CD14-positive monocyte (primary cell): Measurements from ENCODE around the gene MPL. TPM values are rescaled to one million over a fixed set of nuclear protein-coding genes. Genes with fewer than 3 reads are reported as not detected.

Source experiments
- DNase-seq, 3 donors: peaks; one replicate each; pipeline ENCODE4 v3.0.0-alpha.2; 2011 to 2022
- H2AFZ ChIP-seq: 2 replicates; pipeline ENCODE4 v1.6.0; 2012; ENCODE audit warnings: mild to moderate bottlenecking, low read depth, low read length, inconsistent platforms; ENCODE audit not compliant: insufficient read depth, poor library complexity, severe bottlenecking
- H3K27ac ChIP-seq, 2 donors: 1 replicate in 1 of 2; 2 replicates in 1 of 2; pipeline ENCODE4 v1.5.1; 2012 to 2013; ENCODE audit warnings: low read length in 2 of 2, control low read depth in 1 of 2, inconsistent platforms in 1 of 2, low read depth in 1 of 2, mild to moderate bottlenecking in 1 of 2
- H3K27me3 ChIP-seq, 2 donors: one replicate each; pipeline versions ENCODE4 v1.6.0 to v1.6.1; 2011 to 2013; ENCODE audit warnings: low read length in 2 of 2; ENCODE audit not compliant: control insufficient read depth in 2 of 2, insufficient read depth in 2 of 2
- H3K36me3 ChIP-seq, 2 donors: replicated peaks in 1 of 2; 1 replicate in 1 of 2; 2 replicates in 1 of 2; pipeline versions ENCODE4 v1.5.1 to v1.6.1; 2012 to 2013; ENCODE audit warnings: low read length in 2 of 2, control low read depth in 1 of 2, inconsistent platforms in 1 of 2, mild to moderate bottlenecking in 1 of 2; ENCODE audit not compliant: insufficient read depth in 2 of 2, control insufficient read depth in 1 of 2
- H3K4me1 ChIP-seq, 2 donors: 1 replicate in 1 of 2; 2 replicates in 1 of 2; pipeline versions ENCODE4 v1.5.1 to v1.6.1; 2012 to 2013; ENCODE audit warnings: low read length in 2 of 2, control low read depth in 1 of 2, inconsistent platforms in 1 of 2, mild to moderate bottlenecking in 1 of 2, moderate library complexity in 1 of 2; ENCODE audit not compliant: insufficient read depth in 2 of 2, control insufficient read depth in 1 of 2
- H3K4me2 ChIP-seq: replicated peaks from 2 replicates; pipeline ENCODE3; 2012; ENCODE audit warnings: low read length, moderate library complexity, mild to moderate bottlenecking; ENCODE audit not compliant: poor library complexity, severe bottlenecking; ENCODE audit errors: extremely low read depth
- H3K4me3 ChIP-seq, 3 experiments: fragments of 200-600 bp in 1 of 3; sonication (generic) in 1 of 3; replicated peaks in 1 of 3; 1 replicate in 2 of 3; 2 replicates in 1 of 3; pipeline ENCODE4 v1.5.1; 2011 to 2013; ENCODE audit warnings: low read length in 3 of 3, mild to moderate bottlenecking in 3 of 3, control low read depth in 2 of 3, low read depth in 2 of 3, inconsistent platforms in 1 of 3, moderate library complexity in 1 of 3
- H3K79me2 ChIP-seq: 2 replicates; pipeline ENCODE4 v1.6.0; 2012; ENCODE audit warnings: mild to moderate bottlenecking, control low read depth, inconsistent platforms, low read length, moderate library complexity; ENCODE audit not compliant: insufficient read depth
- H3K9ac ChIP-seq: 2 replicates; pipeline ENCODE4 v1.6.0; 2017; ENCODE audit warnings: low read length, mild to moderate bottlenecking; ENCODE audit not compliant: insufficient read depth, poor library complexity, severe bottlenecking
- H3K9me3 ChIP-seq, 2 donors: replicated peaks in 1 of 2; 1 replicate in 1 of 2; 2 replicates in 1 of 2; pipeline versions ENCODE4 v1.5.1 to v1.6.1; 2012 to 2013; ENCODE audit warnings: low read length in 2 of 2, control low read depth in 1 of 2; ENCODE audit not compliant: control insufficient read depth in 1 of 2, insufficient read depth in 1 of 2
- H4K20me1 ChIP-seq: 2 replicates; pipeline ENCODE4 v1.6.0; 2012; ENCODE audit warnings: mild to moderate bottlenecking, low read length, control low read depth, moderate library complexity; ENCODE audit not compliant: insufficient read depth
- H3K27ac Mint-ChIP-seq, 7 donors: one replicate each; pipeline ENCODE4 v1.8.0; 2020; ENCODE audit warnings: mild to moderate bottlenecking in 7 of 7, mixed read lengths in 7 of 7, moderate library complexity in 6 of 7, inconsistent platforms in 2 of 7
- H3K27me3 Mint-ChIP-seq, 3 donors: one replicate each; pipeline ENCODE4 v1.8.0; 2021 to 2022; ENCODE audit warnings: low read depth in 3 of 3, mild to moderate bottlenecking in 3 of 3, mixed read lengths in 3 of 3, moderate library complexity in 3 of 3, inconsistent platforms in 1 of 3
- H3K36me3 Mint-ChIP-seq, 2 donors: one replicate each; pipeline ENCODE4 v1.8.0; 2020; ENCODE audit warnings: mixed read lengths in 2 of 2, inconsistent platforms in 1 of 2, mild to moderate bottlenecking in 1 of 2
- H3K4me1 Mint-ChIP-seq: one replicate; pipeline ENCODE4 v1.8.0; 2020; ENCODE audit warnings: mild to moderate bottlenecking, mixed read lengths
- H3K4me3 Mint-ChIP-seq, 2 donors: one replicate each; pipeline ENCODE4 v1.8.0; 2020; ENCODE audit warnings: mild to moderate bottlenecking in 2 of 2, mixed read lengths in 2 of 2, moderate library complexity in 1 of 2
- H3K9me3 Mint-ChIP-seq, 7 donors: one replicate each; pipeline ENCODE4 v1.8.0; 2020 to 2022; ENCODE audit warnings: mixed read lengths in 7 of 7, mild to moderate bottlenecking in 6 of 7, moderate library complexity in 6 of 7, inconsistent platforms in 2 of 7
- CTCF ChIP-seq: fragments of 200-600 bp; IDR thresholded peaks from one replicate; pipeline ENCODE4 v1.8.0; 2022; ENCODE audit warnings: antibody characterized with exemption, mild to moderate bottlenecking
- WGBS: methylation state at CpG from one replicate; pipeline ENCODE4 v1.1.5; 2013; ENCODE audit warnings: missing lambda C conversion rate; ENCODE audit not compliant: insufficient coverage; 5-methylcytosine and 5-hydroxymethylcytosine counted together
- intact Hi-C, 2 donors: fragments of 100-400 bp; cut with micrococcal nuclease; formaldehyde crosslinking; loops; one replicate each; pipeline versions ENCODE4 v1.15.0 to v1.15.1; 2023
- polyA plus RNA-seq, 3 donors: library from polyadenylated mRNA; depleted of rRNA in 1 of 3; unstranded in 2 of 3; stranded (reverse) in 1 of 3; fragments of 300-500 nt in 2 of 3; fragments of >200 nt in 1 of 3; fragmentation: Illumina TruSeq in 2 of 3; gene quantifications; 1 replicate in 2 of 3; 2 replicates in 1 of 3; pipeline ENCODE4 v1.2.3, GENCODE V29; 2012 to 2021

MPL gene
- polyA plus RNA-seq, 3 donors = not detected

DNA sequence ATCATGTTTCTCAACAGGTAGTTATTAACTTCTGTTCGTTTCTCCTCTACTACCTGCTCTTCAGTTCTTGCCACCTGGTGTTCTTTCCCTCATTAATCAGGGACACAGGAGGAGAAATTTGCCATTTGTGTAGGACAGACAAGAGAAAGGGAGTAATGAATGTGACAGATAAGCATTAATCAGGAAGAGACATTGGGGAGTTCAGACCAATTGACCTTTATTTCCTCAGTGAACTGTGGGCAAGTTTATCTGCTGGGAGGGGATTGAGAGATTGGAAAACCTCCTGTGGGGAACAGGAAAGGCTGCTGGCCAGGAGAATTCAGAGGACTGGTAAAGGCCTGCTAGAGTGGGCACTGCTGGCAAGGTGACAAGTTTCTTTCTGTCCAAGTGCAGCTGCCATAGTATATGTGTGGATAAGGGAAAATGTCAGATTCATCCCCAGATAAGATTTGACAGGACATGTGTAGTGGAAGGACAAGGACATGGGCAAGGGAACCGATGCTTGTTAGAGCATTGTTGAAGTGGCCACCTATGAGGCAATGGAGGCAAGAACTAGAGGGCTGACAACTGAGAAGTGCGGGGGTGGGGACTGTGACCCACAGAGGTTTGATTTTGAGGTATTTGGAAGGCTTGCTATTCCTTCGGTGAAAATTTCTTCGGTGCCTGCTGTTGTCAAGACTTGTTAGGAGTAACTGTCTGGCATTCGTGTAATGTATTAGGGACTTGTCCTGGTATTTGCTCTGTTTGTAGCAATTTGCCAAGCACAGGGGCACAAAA is 64.7 kb downstream of the MPL start:
- H2AFZ ChIP-seq = no peak overlapping the region
- no peaks in the 10 kb centered on the region for H3K4me1 ChIP-seq
- H3K9ac ChIP-seq = no peak overlapping the region
- H3K4me3 ChIP-seq = no peak overlapping the region
- peaks cover 0 to 4% of the 10 kb centered on the region in 2 donors for H3K9me3 ChIP-seq
- H3K36me3 ChIP-seq = peaks cover 45 to 55% of the 10 kb centered on the region in 2 donors
- H3K9me3 Mint-ChIP-seq = peaks cover 0 to 11% (median 2%) of the 10 kb centered on the region in 7 donors
- H3K27ac Mint-ChIP-seq = peak overlapping the region in 4 of 7 donors; percentile 2 to 51 (median 12)
- H4K20me1 ChIP-seq = peaks cover 13% of the 10 kb centered on the region
- peaks cover 12% of the 10 kb centered on the region for H3K79me2 ChIP-seq
- H3K4me3 Mint-ChIP-seq = no peak overlapping the region
- H3K36me3 Mint-ChIP-seq = peaks cover 45 to 74% of the 10 kb centered on the region in 2 donors
- peaks cover 0 to 1% (median 0%) of the 10 kb centered on the region in 3 donors for H3K27me3 Mint-ChIP-seq
- no peaks in the 10 kb centered on the region for H3K27me3 ChIP-seq
- 97% methylated on average over 5 of the region's 6 CpGs for WGBS
- no peak overlapping the region for H3K27ac ChIP-seq
- H3K4me1 Mint-ChIP-seq = peaks cover 6% of the 10 kb centered on the region
- H3K4me2 ChIP-seq = no peak overlapping the region
- intact Hi-C loops = no loop called here
- TF ChIP-seq CTCF = no peak
- DNase-seq = no peak

Other genes starting within 250 kb of the MPL start
- 10 to 100 TPM; 10.2 to 37.2 (median 30.9) TPM for gene EBNA1BP2, start 165.5 kb upstream of the MPL start, polyA plus RNA-seq
- under 1 TPM in 2 of 3 donors, not detected in 1; 0.01 to 0.05 TPM for gene CFAP57, start 165.5 kb upstream of the MPL start, polyA plus RNA-seq
- not detected for gene TMEM125, start 67.8 kb upstream of the MPL start, polyA plus RNA-seq
- under 1 TPM in 1 of 3 donors, not detected in 2; 0.05 TPM for gene C1orf210, start 52.2 kb upstream of the MPL start, polyA plus RNA-seq
- gene TIE1, start 36.8 kb upstream of the MPL start, polyA plus RNA-seq = under 1 TPM in 1 of 3 donors, not detected in 2; 0.16 TPM
- gene CDC20, start 21.2 kb downstream of the MPL start, polyA plus RNA-seq = under 1 TPM in 2 of 3 donors, not detected in 1; 0.08 to 0.10 TPM
- gene ELOVL1, start 30.2 kb downstream of the MPL start, polyA plus RNA-seq = 100 to 1,000 TPM; 135 to 151 (median 148) TPM
- gene MED8, start 52.0 kb downstream of the MPL start, polyA plus RNA-seq = 10 to 100 TPM; 16.6 to 41.8 (median 40.7) TPM
- 10 to 100 TPM in 1 of 3 donors, 1 to 10 TPM in 2; 2.4 to 29.9 (median 2.6) TPM for gene SZT2, start 52.1 kb downstream of the MPL start, polyA plus RNA-seq
- gene HYI, start 116.1 kb downstream of the MPL start, polyA plus RNA-seq = 1 to 10 TPM in 2 of 3 donors, under 1 TPM in 1; 0.74 to 7.2 (median 1.6) TPM
- not detected for gene PTPRF, start 193.1 kb downstream of the MPL start, polyA plus RNA-seq